ENCODE measurements around the gene DAP.

Gene DAP

GRCh38 chr5:10779592-10779991, 18.6 kb upstream of the DAP start:
- H3K4me1 ChIP-seq (ENCODE audit: insufficient read depth, low read length) = no peaks in the 10 kb centered on the region
- ATAC-seq (ENCODE audit: insufficient read depth, low read depth) (no peak), DNase-seq (no peak)
- no peak for TF ChIP-seq EZH2 (IDR thresholded peaks at IDR 0.05; ENCODE audit: borderline replicate concordance, low read depth, low read length, severe bottlenecking)
- no peak for TF ChIP-seq CTCF (IDR thresholded peaks at IDR 0.05; ENCODE audit: borderline replicate concordance, extremely low read depth, low read length, poor library complexity, severe bottlenecking)
- H3K27ac ChIP-seq (ENCODE audit: low read length) = no peak overlapping the region
- no peaks in the 10 kb centered on the region for H4K20me1 ChIP-seq (ENCODE audit: insufficient read depth, low read length)
- H3K27me3 ChIP-seq (ENCODE audit: insufficient read depth, low read length, poor library complexity) = peaks cover 10% of the 10 kb centered on the region
- no peak overlapping the region for H3K9ac ChIP-seq (ENCODE audit: low read depth, low read length)
- no peak overlapping the region for H3K4me3 ChIP-seq (ENCODE audit: low read depth in 1 of 2, low read length in 2 of 2)
- no peaks in the 10 kb centered on the region for H3K79me2 ChIP-seq (ENCODE audit: insufficient read depth, low read length)
- no peak overlapping the region for H2AFZ ChIP-seq (ENCODE audit: low read depth, low read length)
- peaks cover 2% of the 10 kb centered on the region for H3K9me3 ChIP-seq (ENCODE audit: insufficient read depth, low read length, severe bottlenecking)
- H3K36me3 ChIP-seq (ENCODE audit: insufficient read depth, low read length) = no peaks in the 10 kb centered on the region
- no peak overlapping the region for H3K4me2 ChIP-seq (ENCODE audit: insufficient read depth, low read length)

GRCh38 chr5:10778179-10778910, 17.3 kb upstream of the DAP start:
- no peaks in the 10 kb centered on the region for H3K79me2 ChIP-seq (ENCODE audit: insufficient read depth, low read length)
- no peaks in the 10 kb centered on the region for H3K4me1 ChIP-seq (ENCODE audit: insufficient read depth, low read length)
- TF ChIP-seq EZH2 (IDR thresholded peaks at IDR 0.05; ENCODE audit: borderline replicate concordance, low read depth, low read length, severe bottlenecking) (no peak), CTCF (IDR thresholded peaks at IDR 0.05; ENCODE audit: borderline replicate concordance, extremely low read depth, low read length, poor library complexity, severe bottlenecking) (no peak)
- no peak overlapping the region for H3K4me2 ChIP-seq (ENCODE audit: insufficient read depth, low read length)
- H3K27ac ChIP-seq (ENCODE audit: low read length) = no peak overlapping the region
- H3K9me3 ChIP-seq (ENCODE audit: insufficient read depth, low read length, severe bottlenecking) = peaks cover 2% of the 10 kb centered on the region
- H3K4me3 ChIP-seq (ENCODE audit: low read depth in 1 of 2, low read length in 2 of 2) = no peak overlapping the region
- no peaks in the 10 kb centered on the region for H3K36me3 ChIP-seq (ENCODE audit: insufficient read depth, low read length)
- H3K27me3 ChIP-seq (ENCODE audit: insufficient read depth, low read length, poor library complexity) = peaks cover 10% of the 10 kb centered on the region
- ATAC-seq (ENCODE audit: insufficient read depth, low read depth) = no peak
- no peak for DNase-seq
- no peak overlapping the region for H2AFZ ChIP-seq (ENCODE audit: low read depth, low read length)
- H3K9ac ChIP-seq (ENCODE audit: low read depth, low read length) = no peak overlapping the region
- no peaks in the 10 kb centered on the region for H4K20me1 ChIP-seq (ENCODE audit: insufficient read depth, low read length)

GRCh38 chr5:10775646-10776045, 14.6 kb upstream of the DAP start:
- H3K4me3 ChIP-seq (ENCODE audit: low read depth in 1 of 2, low read length in 2 of 2) = no peak overlapping the region
- no peak for ATAC-seq (ENCODE audit: insufficient read depth, low read depth)
- no peaks in the 10 kb centered on the region for H3K36me3 ChIP-seq (ENCODE audit: insufficient read depth, low read length)
- peaks cover 2% of the 10 kb centered on the region for H3K9me3 ChIP-seq (ENCODE audit: insufficient read depth, low read length, severe bottlenecking)
- no peak overlapping the region for H3K9ac ChIP-seq (ENCODE audit: low read depth, low read length)
- no peak overlapping the region for H3K27ac ChIP-seq (ENCODE audit: low read length)
- no peak overlapping the region for H2AFZ ChIP-seq (ENCODE audit: low read depth, low read length)
- H3K79me2 ChIP-seq (ENCODE audit: insufficient read depth, low read length) = no peaks in the 10 kb centered on the region
- no peaks in the 10 kb centered on the region for H4K20me1 ChIP-seq (ENCODE audit: insufficient read depth, low read length)
- peaks cover 14% of the 10 kb centered on the region for H3K27me3 ChIP-seq (ENCODE audit: insufficient read depth, low read length, poor library complexity)
- no peak overlapping the region for H3K4me2 ChIP-seq (ENCODE audit: insufficient read depth, low read length)
- DNase-seq = no peak
- no peak for TF ChIP-seq EZH2 (IDR thresholded peaks at IDR 0.05; ENCODE audit: borderline replicate concordance, low read depth, low read length, severe bottlenecking)
- TF ChIP-seq CTCF (IDR thresholded peaks at IDR 0.05; ENCODE audit: borderline replicate concordance, extremely low read depth, low read length, poor library complexity, severe bottlenecking) = peak; percentile 5
- no peaks in the 10 kb centered on the region for H3K4me1 ChIP-seq (ENCODE audit: insufficient read depth, low read length)
